Measurements from ENCODE around the gene SMIM44. TPM values are rescaled to one million over a fixed set of nuclear protein-coding genes. Genes with fewer than 3 reads are reported as not detected.

The SMIM44 gene
- total RNA-seq, 1 donor from 2014 or later: 1.0 TPM

GRCh38 chr19:3475449-3475848 lies 7.8 kb downstream of the SMIM44 start:
- H3K4me3 ChIP-seq (ENCODE audit: low read depth, low read length): no peak overlapping the region
- TF ChIP-seq CTCF (conservative IDR thresholded peaks at IDR 0.05; ENCODE audit: low read depth, low read length): no peak
- DNase-seq (ENCODE audit: low read depth): no peak

- TF ChIP-seq CTCF (conservative IDR thresholded peaks at IDR 0.05; ENCODE audit: low read depth, low read length): no peak
- no peak overlapping the region for H3K4me3 ChIP-seq (ENCODE audit: low read depth, low read length)
- DNase-seq (ENCODE audit: low read depth): no peak
Measured at GRCh38 chr19:3474614-3475013, 8.6 kb downstream of the SMIM44 start.

- no peak overlapping the region for H3K4me3 ChIP-seq (ENCODE audit: low read depth, low read length)
- DNase-seq (ENCODE audit: low read depth): no peak
- TF ChIP-seq CTCF (conservative IDR thresholded peaks at IDR 0.05; ENCODE audit: low read depth, low read length): no peak
Measured at GRCh38 chr19:3474010-3474409, 9.2 kb downstream of the SMIM44 start.

- H3K4me3 ChIP-seq (ENCODE audit: low read depth, low read length): no peak overlapping the region
- peak; percentile 83 for TF ChIP-seq CTCF (conservative IDR thresholded peaks at IDR 0.05; ENCODE audit: low read depth, low read length)
- DNase-seq (ENCODE audit: low read depth): no peak
Measured at GRCh38 chr19:3471954-3472655, 11.1 kb downstream of the SMIM44 start.

- no peak for TF ChIP-seq CTCF (conservative IDR thresholded peaks at IDR 0.05; ENCODE audit: low read depth, low read length)
- no peak overlapping the region for H3K4me3 ChIP-seq (ENCODE audit: low read depth, low read length)
- DNase-seq (ENCODE audit: low read depth): no peak
Measured at GRCh38 chr19:3470500-3471128, 12.6 kb downstream of the SMIM44 start.

- no peak for DNase-seq (ENCODE audit: low read depth)
- H3K4me3 ChIP-seq (ENCODE audit: low read depth, low read length): no peak overlapping the region
- TF ChIP-seq CTCF (conservative IDR thresholded peaks at IDR 0.05; ENCODE audit: low read depth, low read length): peak; percentile 13
Measured at GRCh38 chr19:3469638-3470499, 13.4 kb downstream of the SMIM44 start.
